Body of pancreas (tissue), 4 donors: ENCODE results near the gene BMPER. TPM values are rescaled to one million over a fixed set of nuclear protein-coding genes. Genes with fewer than 3 reads are reported as not detected.
A peak's percentile ranks its signal among the peaks of the same experiment; 100 is the strongest.

Experiments used
- ATAC-seq: fragments of 150-250 bp; one replicate; pipeline ENCODE4 v1.9.1; 2016
- DNase-seq, 4 donors: peaks; one replicate each; pipeline ENCODE4 v3.0.0-alpha.2; 2019
- H3K27ac ChIP-seq, 4 donors: fragments of 200-600 bp; sonication (generic); 1 replicate in 3 of 4; 2 replicates in 1 of 4; pipeline versions ENCODE4 v1.5.1 to v1.6.1; 2016 to 2019; ENCODE audit warnings: mild to moderate bottlenecking in 1 of 4, mixed read lengths in 1 of 4, moderate library complexity in 1 of 4
- H3K27me3 ChIP-seq, 2 donors: fragments of 200-600 bp; sonication (generic); one replicate each; pipeline ENCODE4 v1.6.0; 2016; ENCODE audit warnings: mild to moderate bottlenecking in 1 of 2
- H3K36me3 ChIP-seq, 2 donors: fragments of 200-600 bp; sonication (generic); replicated peaks in 1 of 2; 2 replicates each; pipeline ENCODE4 v1.5.1; 2016; ENCODE audit warnings: low read depth in 2 of 2; ENCODE audit not compliant: insufficient read depth in 1 of 2
- H3K4me1 ChIP-seq: fragments of 200-600 bp; sonication (generic); one replicate; pipeline ENCODE4 v1.6.0; 2016
- H3K4me3 ChIP-seq, 2 donors: fragments of 200-600 bp; sonication (generic); 1 replicate in 1 of 2; 2 replicates in 1 of 2; pipeline ENCODE4 v1.5.1; 2016 to 2019
- H3K9me3 ChIP-seq, 3 donors: fragments of 200-600 bp; sonication (generic); 1 replicate in 2 of 3; 2 replicates in 1 of 3; pipeline ENCODE4 v1.5.1; 2016
- POLR2A ChIP-seq, 3 donors: fragments of 450-650 bp; IDR thresholded peaks; one replicate each; pipeline ENCODE4 v1.6.1; 2016; ENCODE audit warnings: antibody characterized with exemption in 3 of 3, mild to moderate bottlenecking in 2 of 3
- WGBS, 2 donors: methylation state at CpG; one replicate each; pipeline ENCODE4 v1.1.5; 2017; 5-methylcytosine and 5-hydroxymethylcytosine counted together
- intact Hi-C: fragments of 100-400 bp; cut with DNase I; formaldehyde crosslinking; loops from one replicate; pipeline ENCODE4 v1.15.1; 2023
- total RNA-seq, 2 donors: library from RNA; depleted of rRNA; stranded (reverse); fragments of >200 nt; gene quantifications; one replicate each; pipeline ENCODE4 v1.1.0, GENCODE V29; 2016
- TF ChIP-seq, protein P1 (sequence below), 7 experiments: fragments of 450-650 bp in 4 of 7; fragments of 200-600 bp in 3 of 7; sonication (generic) in 3 of 7; IDR thresholded peaks; one replicate each; pipeline ENCODE4 v1.5.1; 2016 to 2019; ENCODE audit warnings: antibody characterized with exemption in 7 of 7

Gene BMPER
- total RNA-seq, 2 donors from 2014 or later = 0.33 to 0.78 TPM

DNA sequence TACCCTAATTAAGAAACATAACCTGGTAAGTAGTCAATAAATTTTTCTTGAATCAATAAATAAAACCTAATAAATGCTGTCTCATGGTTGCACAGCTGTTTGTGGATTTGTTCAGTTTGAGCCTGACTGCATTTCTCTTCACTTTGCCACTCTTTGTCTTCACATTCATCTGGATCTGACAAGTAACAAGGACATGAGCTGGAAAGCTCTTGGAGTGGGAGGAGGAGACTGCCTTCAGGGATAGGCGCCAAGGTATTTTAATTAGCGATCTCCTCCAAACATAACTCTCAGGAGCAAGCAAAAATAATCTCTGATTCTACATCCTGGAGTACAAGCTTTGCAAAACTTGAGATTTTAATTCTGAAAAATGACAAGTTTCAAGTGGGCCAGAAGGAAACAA lies 251.0 kb downstream of the BMPER start:
- ATAC-seq (no peak), DNase-seq (no peak)
- Histone ChIP-seq H3K27ac (no peak overlapping the region), H3K27me3 (no peaks in the 10 kb centered on the region), H3K4me3 (no peak overlapping the region), H3K9me3 (no peaks in the 10 kb centered on the region), H3K36me3 (no peaks in the 10 kb centered on the region), H3K4me1 (peaks cover 7% of the 10 kb centered on the region)
- 63 to 74% methylated on average over 2 of the region's 2 CpGs for WGBS, 2 donors
- TF ChIP-seq, protein P1, sequence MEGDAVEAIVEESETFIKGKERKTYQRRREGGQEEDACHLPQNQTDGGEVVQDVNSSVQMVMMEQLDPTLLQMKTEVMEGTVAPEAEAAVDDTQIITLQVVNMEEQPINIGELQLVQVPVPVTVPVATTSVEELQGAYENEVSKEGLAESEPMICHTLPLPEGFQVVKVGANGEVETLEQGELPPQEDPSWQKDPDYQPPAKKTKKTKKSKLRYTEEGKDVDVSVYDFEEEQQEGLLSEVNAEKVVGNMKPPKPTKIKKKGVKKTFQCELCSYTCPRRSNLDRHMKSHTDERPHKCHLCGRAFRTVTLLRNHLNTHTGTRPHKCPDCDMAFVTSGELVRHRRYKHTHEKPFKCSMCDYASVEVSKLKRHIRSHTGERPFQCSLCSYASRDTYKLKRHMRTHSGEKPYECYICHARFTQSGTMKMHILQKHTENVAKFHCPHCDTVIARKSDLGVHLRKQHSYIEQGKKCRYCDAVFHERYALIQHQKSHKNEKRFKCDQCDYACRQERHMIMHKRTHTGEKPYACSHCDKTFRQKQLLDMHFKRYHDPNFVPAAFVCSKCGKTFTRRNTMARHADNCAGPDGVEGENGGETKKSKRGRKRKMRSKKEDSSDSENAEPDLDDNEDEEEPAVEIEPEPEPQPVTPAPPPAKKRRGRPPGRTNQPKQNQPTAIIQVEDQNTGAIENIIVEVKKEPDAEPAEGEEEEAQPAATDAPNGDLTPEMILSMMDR (IDR thresholded peaks at IDR 0.05) = no peak
- TF ChIP-seq POLR2A (IDR thresholded peaks at IDR 0.05) = no peak
- intact Hi-C loops = no loop called here

DNA sequence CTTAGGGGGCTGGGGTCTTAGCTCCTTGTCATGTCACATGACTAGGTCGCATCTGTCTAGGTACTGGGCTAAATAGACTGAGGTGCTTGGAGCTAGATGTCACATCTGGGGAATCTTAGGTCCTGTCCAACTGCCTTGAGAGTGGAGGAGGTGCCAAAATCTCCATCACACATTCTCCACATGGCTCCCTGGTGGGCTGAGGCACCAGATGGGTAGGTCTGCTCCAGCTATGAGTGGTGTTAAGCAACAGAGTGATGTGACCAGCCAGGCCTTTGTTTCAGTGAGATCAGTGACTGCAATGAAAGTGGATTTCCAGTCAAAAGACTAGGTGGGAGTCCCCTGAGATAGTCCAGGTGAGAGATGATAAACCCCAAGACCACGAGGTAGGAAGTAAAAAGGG lies 251.8 kb downstream of the BMPER start:
- H3K27ac ChIP-seq = no peak overlapping the region
- no peaks in the 10 kb centered on the region for H3K36me3 ChIP-seq
- peaks cover 7% of the 10 kb centered on the region for H3K4me1 ChIP-seq
- intact Hi-C loops = no loop called here
- H3K27me3 ChIP-seq = no peaks in the 10 kb centered on the region
- TF ChIP-seq, protein P1 (IDR thresholded peaks at IDR 0.05) = no peak
- TF ChIP-seq POLR2A (IDR thresholded peaks at IDR 0.05) = no peak
- DNase-seq = no peak
- ATAC-seq = no peak
- 48 to 50% methylated on average over 2 of the region's 2 CpGs for WGBS, 2 donors
- H3K9me3 ChIP-seq = no peaks in the 10 kb centered on the region
- no peak overlapping the region for H3K4me3 ChIP-seq

DNA sequence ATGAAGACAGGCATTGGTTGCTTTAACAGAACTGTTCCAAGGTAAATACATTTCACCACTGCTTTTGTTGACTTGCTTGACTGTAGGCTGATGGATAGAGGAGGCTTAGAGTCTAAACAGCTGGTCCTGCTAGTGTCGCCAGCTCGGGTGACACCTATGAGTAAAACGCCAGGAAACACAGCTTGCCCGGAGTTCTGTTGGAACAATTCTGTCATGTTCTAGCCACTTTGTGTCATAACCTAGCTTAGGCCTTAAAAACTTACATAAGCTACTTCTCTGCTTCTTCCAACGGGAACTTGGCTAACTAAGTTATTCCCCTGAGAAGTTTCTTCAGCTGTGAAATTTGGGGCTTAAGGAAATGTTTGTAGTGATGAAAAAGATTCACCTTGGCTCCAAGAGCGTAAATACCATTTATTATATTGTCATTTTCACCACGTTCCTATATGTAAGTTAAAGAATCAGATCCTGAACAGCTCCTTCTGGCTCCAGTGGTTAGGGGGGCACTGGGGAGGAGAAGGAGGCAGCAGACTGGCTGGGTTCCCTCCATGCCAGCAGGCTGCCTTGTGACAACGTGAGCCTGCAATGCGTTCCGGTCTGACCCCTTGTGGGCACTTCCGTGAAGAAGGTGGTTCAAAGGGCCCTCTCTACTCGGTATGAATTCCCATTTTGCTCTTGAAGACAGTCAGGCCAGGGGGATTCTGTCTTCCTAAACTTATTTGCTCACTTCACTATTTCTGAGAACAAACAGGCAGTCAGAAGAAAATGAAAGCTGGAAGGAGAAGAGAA lies 253.2 kb downstream of the BMPER start:
- DNase-seq (peak; percentile 32 to 60 (median 45)), ATAC-seq (peak; percentile 80)
- intact Hi-C loops = no loop called here
- Histone ChIP-seq H3K27me3 (no peaks in the 10 kb centered on the region), H3K9me3 (no peaks in the 10 kb centered on the region), H3K27ac (no peak overlapping the region), H3K4me3 (no peak overlapping the region), H3K4me1 (peaks cover 7% of the 10 kb centered on the region), H3K36me3 (no peaks in the 10 kb centered on the region)
- 26 to 32% methylated on average over 12 of the region's 12 CpGs for WGBS, 2 donors
- TF ChIP-seq POLR2A (IDR thresholded peaks at IDR 0.05) = no peak
- TF ChIP-seq, protein P1 (IDR thresholded peaks at IDR 0.05) = peak in 2 of 7 experiments; percentile 8 to 9

DNA sequence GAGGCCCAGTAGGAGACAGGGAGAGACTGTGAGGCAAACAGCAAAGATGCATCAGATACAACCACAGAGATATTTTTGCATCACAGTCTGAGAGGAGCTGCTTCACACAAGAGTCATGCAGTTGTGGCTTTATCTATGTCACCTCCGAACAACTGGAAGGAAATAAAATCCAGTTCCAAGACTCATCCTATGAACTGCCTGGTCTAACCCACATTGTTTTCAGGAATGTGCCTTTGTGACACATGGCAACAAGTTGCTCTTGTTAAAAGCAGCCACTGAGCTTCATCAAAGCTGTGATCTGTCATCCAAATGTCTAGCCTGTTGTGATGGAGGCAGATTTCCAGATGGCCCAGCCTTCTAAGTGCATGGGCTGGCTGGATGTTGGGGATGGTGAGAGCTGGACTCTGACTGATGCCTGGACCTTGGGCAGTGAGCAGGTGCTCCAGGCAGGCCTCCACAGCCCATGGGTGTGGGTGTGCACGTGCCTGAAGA lies 255.0 kb downstream of the BMPER start:
- H3K27ac ChIP-seq = no peak overlapping the region
- DNase-seq (no peak), ATAC-seq (no peak)
- no peaks in the 10 kb centered on the region for H3K9me3 ChIP-seq
- intact Hi-C loops = no loop called here
- no peak overlapping the region for H3K4me3 ChIP-seq
- 43 to 61% methylated on average over 1 to 2 of the region's 2 CpGs for WGBS, 2 donors
- TF ChIP-seq, protein P1 (IDR thresholded peaks at IDR 0.05) = no peak
- no peak for TF ChIP-seq POLR2A (IDR thresholded peaks at IDR 0.05)
- no peaks in the 10 kb centered on the region for H3K36me3 ChIP-seq
- H3K4me1 ChIP-seq = peaks cover 7% of the 10 kb centered on the region
- H3K27me3 ChIP-seq = no peaks in the 10 kb centered on the region
